GM18951 (cell line): Measurements from ENCODE around the gene MGMT.

Experiments
- POLR2A ChIP-seq: IDR thresholded peaks from 4 replicates; pipeline ENCODE4 v1.6.1; 2011; ENCODE audit warnings: mild to moderate bottlenecking; ENCODE audit not compliant: insufficient read length, insufficient read depth; ENCODE audit errors: extremely low read depth
- in situ Hi-C: fragments of 300-500 bp; cut with MboI; formaldehyde crosslinking; loops from one replicate; pipeline ENCODE4 v1.12.0; 2022; ENCODE audit warnings: low sequenced_read_pairs, mixed read lengths, inconsistent platforms; ENCODE audit not compliant: unreplicated experiment

Gene MGMT

DNA sequence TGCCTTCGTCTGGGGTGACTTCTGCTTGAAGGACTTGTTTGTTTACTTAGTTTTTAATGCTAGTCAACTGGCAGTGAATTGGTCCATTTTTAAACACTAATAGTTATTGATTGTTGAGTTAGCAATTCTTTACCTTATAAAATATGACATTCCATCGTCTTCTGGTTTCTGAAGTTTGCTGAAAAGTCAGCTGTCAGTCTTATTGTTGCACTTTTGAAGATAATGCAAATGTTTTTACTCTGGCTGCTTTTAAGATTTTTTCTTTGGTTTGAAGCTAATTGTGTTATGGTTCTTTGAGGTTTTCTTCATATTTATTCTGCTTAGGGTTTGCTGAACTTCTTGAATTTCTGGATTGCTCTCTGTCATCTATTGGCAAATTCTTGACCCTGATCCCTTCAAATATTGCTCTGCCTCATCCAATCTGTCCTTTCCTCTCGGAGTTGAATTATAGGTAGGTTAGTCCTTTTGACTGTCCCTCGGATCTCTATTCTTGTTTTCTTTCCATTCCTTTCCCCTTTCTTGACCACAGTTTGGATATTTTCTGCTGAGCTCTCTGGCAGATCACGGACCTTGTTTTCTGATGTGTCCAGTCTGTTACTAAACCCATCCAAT is 24.2 kb downstream of the MGMT start:
- no peak for TF ChIP-seq POLR2A
- in situ Hi-C loops = no loop called here

- no peak for TF ChIP-seq POLR2A
- in situ Hi-C loops = no loop called here
Measured at GRCh38 chr10:129494176-129494575, 27.1 kb downstream of the MGMT start.

- in situ Hi-C loops = no loop called here
- TF ChIP-seq POLR2A = no peak
Measured at GRCh38 chr10:129494740-129495139, 27.7 kb downstream of the MGMT start.

DNA sequence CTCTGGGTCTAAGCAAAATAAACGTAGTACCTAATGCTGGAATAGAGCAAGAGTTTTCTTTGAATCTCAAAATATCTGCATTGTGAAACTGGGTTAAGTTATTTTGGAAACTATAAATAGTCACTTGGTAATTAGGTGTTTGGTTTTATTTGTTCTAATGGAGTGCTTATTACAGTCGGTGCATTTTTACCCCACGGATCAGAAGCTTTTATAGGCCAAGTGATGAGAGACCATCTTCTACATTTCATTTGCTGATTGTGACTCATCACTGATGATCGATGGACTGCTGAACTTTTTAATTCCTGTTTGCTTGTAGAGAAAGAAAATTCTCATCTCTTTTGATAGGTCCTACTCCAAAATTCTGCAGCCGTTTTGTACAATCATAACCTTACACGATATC is 28.2 kb downstream of the MGMT start:
- no peak for TF ChIP-seq POLR2A
- in situ Hi-C loops = no loop called here

DNA sequence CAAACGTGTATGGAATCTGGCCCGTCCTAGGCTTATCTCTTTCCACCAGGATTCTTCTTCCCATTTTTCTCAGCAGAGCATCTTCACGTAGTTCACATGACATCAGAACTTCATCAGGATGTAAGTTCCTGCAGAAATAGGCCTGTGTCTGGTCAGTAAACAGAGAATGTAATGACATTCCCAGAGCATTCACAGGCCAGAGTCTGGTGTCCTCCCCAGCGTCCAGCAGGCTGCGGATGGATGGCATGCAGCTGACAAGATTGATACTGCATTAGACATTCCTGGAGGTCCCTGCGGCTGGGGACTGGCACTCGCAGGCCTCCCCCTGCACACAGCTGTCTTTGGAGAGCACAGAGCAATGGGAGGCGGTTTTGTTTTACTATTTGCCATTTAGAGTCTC is 28.7 kb downstream of the MGMT start:
- in situ Hi-C loops = no loop called here
- TF ChIP-seq POLR2A = no peak

GRCh38 chr10:129497013-129497412 is 30.0 kb downstream of the MGMT start:
- TF ChIP-seq POLR2A = no peak
- in situ Hi-C loops = no loop called here

- TF ChIP-seq POLR2A = no peak
- in situ Hi-C loops = no loop called here
Measured at GRCh38 chr10:129498680-129499079, 31.6 kb downstream of the MGMT start.

- no peak for TF ChIP-seq POLR2A
- in situ Hi-C loops = no loop called here
Measured at GRCh38 chr10:129500617-129501339, 33.7 kb downstream of the MGMT start.

DNA sequence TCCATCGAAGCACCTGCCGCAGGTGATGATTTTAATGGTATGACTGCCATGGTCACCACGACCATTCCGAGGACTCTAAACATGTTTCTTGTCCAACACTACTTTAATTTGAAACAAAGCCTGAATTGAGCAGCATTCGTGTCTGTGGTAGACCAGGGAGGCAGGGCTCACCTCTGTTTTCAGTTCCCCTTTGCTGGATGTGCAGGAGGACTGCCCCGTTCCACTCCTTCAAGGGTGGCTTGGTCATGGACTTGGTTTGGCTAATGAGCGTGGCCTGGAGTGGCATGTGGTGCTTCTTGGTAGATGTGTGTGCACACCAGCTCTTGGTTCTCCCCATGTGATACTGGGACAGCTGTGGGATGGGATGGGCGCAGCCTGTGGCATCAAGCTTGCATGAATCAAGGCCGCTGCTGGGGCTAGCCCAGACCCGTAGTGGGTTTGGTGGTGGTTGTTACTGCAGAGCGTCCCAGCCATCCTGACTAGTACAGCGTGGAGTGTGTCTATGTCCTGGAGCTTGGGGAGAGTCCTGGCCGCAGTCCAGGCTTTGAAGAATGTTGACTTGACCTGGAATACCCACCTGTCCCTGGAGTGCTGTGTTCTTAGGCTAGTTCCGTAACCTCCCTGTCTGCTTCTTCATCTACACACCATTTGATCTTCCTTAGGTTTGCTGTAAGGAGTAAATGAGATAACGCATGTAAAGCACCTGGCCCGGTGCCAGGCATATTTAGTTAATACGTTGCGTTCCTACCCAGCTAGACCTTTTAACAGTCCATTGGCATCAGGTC is 34.8 kb downstream of the MGMT start:
- TF ChIP-seq POLR2A = no peak
- in situ Hi-C loops = no loop called here

DNA sequence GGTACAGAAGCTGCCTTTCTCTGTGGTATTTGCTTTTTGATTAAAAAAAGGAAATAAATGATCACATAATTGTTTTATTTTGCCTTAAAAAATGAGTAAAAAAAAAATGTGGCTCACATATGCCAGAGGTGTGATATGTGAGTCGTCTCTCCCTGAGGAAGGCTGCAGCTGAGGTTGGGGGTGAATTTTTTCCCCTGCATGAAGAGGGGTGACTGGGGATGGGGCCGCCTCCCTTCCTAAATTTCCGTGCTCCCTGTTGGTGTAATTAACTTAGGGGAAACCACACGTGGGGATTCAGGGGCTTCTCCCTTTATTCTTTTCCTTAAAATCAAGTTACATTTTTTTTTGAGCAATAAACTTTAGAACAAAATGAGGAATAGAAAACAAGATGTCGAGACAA is 35.4 kb downstream of the MGMT start:
- no peak for TF ChIP-seq POLR2A
- in situ Hi-C loops = no loop called here

DNA sequence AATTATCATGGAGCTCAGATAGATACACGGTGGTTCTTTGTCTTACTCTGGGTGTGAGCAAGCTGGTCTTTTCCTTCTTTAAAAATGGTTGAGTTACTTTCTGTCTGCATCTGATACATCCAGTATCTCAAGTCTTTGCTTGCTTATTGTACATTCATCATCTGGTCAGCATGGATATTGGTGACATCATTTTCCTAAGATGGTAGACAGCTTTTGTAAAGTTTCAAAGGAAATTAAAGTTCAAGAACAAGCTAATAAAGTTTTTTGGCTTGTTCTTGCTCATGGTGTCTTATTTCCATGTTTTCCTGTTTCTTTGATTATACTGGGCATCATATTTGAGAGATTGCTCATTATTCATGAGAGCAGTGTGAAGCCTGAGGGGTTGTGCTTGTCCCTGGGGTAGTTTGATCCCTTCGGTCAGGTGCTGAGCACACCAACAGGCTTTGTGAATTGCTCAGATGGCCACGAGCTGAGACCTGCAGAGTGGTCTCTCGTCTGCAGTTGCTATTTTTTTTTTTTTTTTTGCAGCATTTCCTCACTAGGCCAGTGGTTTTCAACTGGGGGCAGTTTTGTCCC is 38.5 kb downstream of the MGMT start:
- TF ChIP-seq POLR2A = no peak
- in situ Hi-C loops = no loop called here

GRCh38 chr10:129506101-129506797 is 39.2 kb downstream of the MGMT start:
- in situ Hi-C loops = no loop called here
- TF ChIP-seq POLR2A = no peak
